ENCODE results near the gene TOX2. TPM values are rescaled to one million over a fixed set of nuclear protein-coding genes. Genes with fewer than 3 reads are reported as not detected.

TOX2 gene
- total and polyA plus RNA-seq, 2 of the 8 experiments (the other 6 are each of a cell fraction or from before 2014, with no cell fraction given): 1.8 to 3.4 TPM

GRCh38 chr20:44087051-44087856, 172.6 kb downstream of the TOX2 start:
- Histone ChIP-seq H3K79me1 (ENCODE audit: low read depth, low read length) (no peaks in the 10 kb centered on the region; the same call in 1 of the 2 replicates), H3K79me2 (ENCODE audit: control insufficient read depth in 1 of 2, insufficient read depth in 2 of 2, low read length in 2 of 2) (no peaks in the 10 kb centered on the region), H3K4me1 (replicated peaks in 1 of 4; ENCODE audit: control insufficient read depth in 3 of 4, insufficient read depth in 4 of 4, low read length in 3 of 4) (no peaks in the 10 kb centered on the region), H3K4ac (replicated peaks; ENCODE audit: insufficient read length, low read depth, low read length) (no peak overlapping the region), H3K9me3 (ENCODE audit: insufficient read depth in 2 of 2, low read depth in 1 of 2, low read length in 1 of 2) (no peaks in the 10 kb centered on the region), H3K27me3 (replicated peaks in 1 of 4; ENCODE audit: control insufficient read depth in 3 of 4, extremely low read depth in 1 of 4, insufficient read depth in 3 of 4, low read length in 3 of 4) (no peaks in the 10 kb centered on the region), H2AK5ac (ENCODE audit: low read depth, low read length) (no peak overlapping the region), H2BK12ac (ENCODE audit: low read depth, low read length) (no peak overlapping the region), H3K56ac (replicated peaks; ENCODE audit: insufficient read length, low read depth, low read length) (no peak overlapping the region), H2BK20ac (ENCODE audit: low read length) (no peak overlapping the region), H4K20me1 (replicated peaks in 1 of 2; ENCODE audit: control insufficient read depth in 1 of 2, insufficient read depth in 2 of 2, low read length in 2 of 2) (no peaks in the 10 kb centered on the region), H2BK15ac (ENCODE audit: low read length) (no peak overlapping the region), H3K14ac (ENCODE audit: insufficient read length) (no peak overlapping the region), H3K9ac (replicated peaks in 1 of 4; ENCODE audit: extremely low read depth in 1 of 4, low read depth in 3 of 4, low read length in 3 of 4) (no peak overlapping the region), H3K23ac (ENCODE audit: insufficient read length) (no peak overlapping the region), H2BK5ac (ENCODE audit: low read depth, low read length) (no peak overlapping the region), H4K91ac (replicated peaks; ENCODE audit: insufficient read length, low read length) (no peak overlapping the region), H2BK120ac (replicated peaks; ENCODE audit: low read depth, low read length) (no peak overlapping the region), H2AFZ (ENCODE audit: low read length) (no peak overlapping the region), H3K23me2 (ENCODE audit: low read depth, low read length) (no peaks in the 10 kb centered on the region), H4K8ac (ENCODE audit: extremely low read depth, insufficient read depth, low read length) (no peak overlapping the region), H3K4me2 (ENCODE audit: insufficient read depth in 1 of 2, low read depth in 2 of 2, low read length in 2 of 2) (no peak overlapping the region), H3K4me3 (ENCODE audit: extremely low read depth in 1 of 4, insufficient read depth in 2 of 4, low read depth in 3 of 4, low read length in 4 of 4) (no peak overlapping the region), H4K5ac (ENCODE audit: insufficient read length, low read depth, low read length) (no peak overlapping the region), H3K27ac (ENCODE audit: low read depth, low read length) (no peak overlapping the region), H3K36me3 (ENCODE audit: control insufficient read depth in 2 of 4, insufficient read depth in 4 of 4, low read length in 3 of 4) (no peaks in the 10 kb centered on the region), H3K18ac (ENCODE audit: extremely low read depth, low read length) (no peak overlapping the region)
- no peak for FAIRE-seq
- WGBS, 2 experiments (ENCODE audit: extremely low coverage in 1 of 2, insufficient coverage in 1 of 2, insufficient read length in 1 of 2, insufficient replicate concordance in 2 of 2, low coverage in 1 of 2, low lambda C conversion rate in 2 of 2, missing lambda C conversion rate in 1 of 2): 92% methylated on average over 15 of the region's 15 CpGs; no CpG with 5 or more reads in 1 of the 2 experiments
- CTCF ChIA-PET (ENCODE audit: partially characterized antibody): interaction anchor here (0.6 to 1.8 kb wide), 4 partner anchors 11 to 598 kb away, joined by 3 to 4 read pairs (median 3); no protein-coding TSS in a partner anchor
- POLR2A ChIA-PET (ENCODE audit: partially characterized antibody): no interaction called here
- DNase-seq (ENCODE audit: low read depth in 1 of 2, low spot score in 2 of 2): no peak
- TF ChIP-seq SIN3A (conservative IDR thresholded peaks at IDR 0.05 in 1 of 2, IDR thresholded peaks at IDR 0.05 in 1 of 2; ENCODE audit: low read depth in 1 of 2, low read length in 2 of 2): no peak
- no peak for TF ChIP-seq KDM1A (IDR thresholded peaks at IDR 0.05; ENCODE audit: borderline replicate concordance, low read length)
- TF ChIP-seq EGR1 (IDR thresholded peaks at IDR 0.05; ENCODE audit: borderline replicate concordance, low read depth, low read length): no peak
- TF ChIP-seq CEBPB (IDR thresholded peaks at IDR 0.05; ENCODE audit: low read depth, low read length): no peak
- no peak for TF ChIP-seq KDM4A (IDR thresholded peaks at IDR 0.05; ENCODE audit: low read depth, low read length, severe bottlenecking)
- no peak for TF ChIP-seq KDM5A (IDR thresholded peaks at IDR 0.05; ENCODE audit: low read length)
- TF ChIP-seq TAF1 (IDR thresholded peaks at IDR 0.05; ENCODE audit: low read depth, low read length): no peak
- TF ChIP-seq GABPA (IDR thresholded peaks at IDR 0.05; ENCODE audit: borderline replicate concordance, insufficient read depth, low read length): no peak
- no peak for TF ChIP-seq YY1 (IDR thresholded peaks at IDR 0.05; ENCODE audit: low read depth, low read length)
- no peak for TF ChIP-seq SP2 (IDR thresholded peaks at IDR 0.05; ENCODE audit: low read length)
- TF ChIP-seq ATF3 (IDR thresholded peaks at IDR 0.05; ENCODE audit: insufficient read depth, low read depth, low read length): no peak
- TF ChIP-seq RNF2 (IDR thresholded peaks at IDR 0.05; ENCODE audit: borderline replicate concordance, low read depth, low read length, missing control alignments, poor library complexity, severe bottlenecking): no peak

Data from H1 (cell line).